GM18520 (cell line): ENCODE data around the gene MPP3.
"Not testable (repeated sequence)": the region's sequence is repeated elsewhere in the genome, so short reads cannot be mapped to it uniquely, and the experiment has no call there.

ENCODE experiments used
- ATAC-seq: cut with Tn5 transposase; IDR thresholded peaks from one replicate; pipeline ENCODE4 v1.9.1; 2021; ENCODE audit not compliant: unreplicated experiment

The MPP3 gene, protein sequence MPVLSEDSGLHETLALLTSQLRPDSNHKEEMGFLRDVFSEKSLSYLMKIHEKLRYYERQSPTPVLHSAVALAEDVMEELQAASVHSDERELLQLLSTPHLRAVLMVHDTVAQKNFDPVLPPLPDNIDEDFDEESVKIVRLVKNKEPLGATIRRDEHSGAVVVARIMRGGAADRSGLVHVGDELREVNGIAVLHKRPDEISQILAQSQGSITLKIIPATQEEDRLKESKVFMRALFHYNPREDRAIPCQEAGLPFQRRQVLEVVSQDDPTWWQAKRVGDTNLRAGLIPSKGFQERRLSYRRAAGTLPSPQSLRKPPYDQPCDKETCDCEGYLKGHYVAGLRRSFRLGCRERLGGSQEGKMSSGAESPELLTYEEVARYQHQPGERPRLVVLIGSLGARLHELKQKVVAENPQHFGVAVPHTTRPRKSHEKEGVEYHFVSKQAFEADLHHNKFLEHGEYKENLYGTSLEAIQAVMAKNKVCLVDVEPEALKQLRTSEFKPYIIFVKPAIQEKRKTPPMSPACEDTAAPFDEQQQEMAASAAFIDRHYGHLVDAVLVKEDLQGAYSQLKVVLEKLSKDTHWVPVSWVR

GRCh38 chr17:43832976-43833829 is at the start of gene MPP3:
MPP3 (minus strand) TSS chr17:43833146; CDS start chr17:43831906, 1,240 bp downstream.
- ATAC-seq, result no peak

GRCh38 chr17:43881758-43882505 is 49.0 kb upstream of the MPP3 start:
- ATAC-seq, result no peak

DNA sequence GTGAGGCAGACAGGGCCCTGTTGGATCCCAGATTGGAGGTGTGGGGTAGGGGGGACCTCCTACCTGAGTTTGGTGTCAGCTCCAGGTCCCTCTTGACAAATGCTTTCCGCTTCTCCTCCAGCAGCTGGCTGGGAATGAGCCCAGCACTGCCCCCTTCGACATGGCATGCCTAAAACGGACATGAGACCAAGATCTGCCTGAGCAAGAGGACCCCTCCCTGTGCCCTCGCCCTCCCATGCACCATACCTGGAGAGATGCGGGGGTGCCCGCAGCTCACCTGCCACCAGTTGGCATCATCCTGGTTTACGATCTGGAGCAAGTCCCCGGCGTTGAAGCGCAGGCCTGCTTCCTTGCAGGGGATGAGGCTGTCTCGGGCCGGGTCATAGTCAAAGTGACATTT is 48.2 kb upstream of the MPP3 start:
- ATAC-seq, result no peak

- no peak for ATAC-seq
Observed at GRCh38 chr17:43880420-43880991, 47.6 kb upstream of the MPP3 start.

DNA sequence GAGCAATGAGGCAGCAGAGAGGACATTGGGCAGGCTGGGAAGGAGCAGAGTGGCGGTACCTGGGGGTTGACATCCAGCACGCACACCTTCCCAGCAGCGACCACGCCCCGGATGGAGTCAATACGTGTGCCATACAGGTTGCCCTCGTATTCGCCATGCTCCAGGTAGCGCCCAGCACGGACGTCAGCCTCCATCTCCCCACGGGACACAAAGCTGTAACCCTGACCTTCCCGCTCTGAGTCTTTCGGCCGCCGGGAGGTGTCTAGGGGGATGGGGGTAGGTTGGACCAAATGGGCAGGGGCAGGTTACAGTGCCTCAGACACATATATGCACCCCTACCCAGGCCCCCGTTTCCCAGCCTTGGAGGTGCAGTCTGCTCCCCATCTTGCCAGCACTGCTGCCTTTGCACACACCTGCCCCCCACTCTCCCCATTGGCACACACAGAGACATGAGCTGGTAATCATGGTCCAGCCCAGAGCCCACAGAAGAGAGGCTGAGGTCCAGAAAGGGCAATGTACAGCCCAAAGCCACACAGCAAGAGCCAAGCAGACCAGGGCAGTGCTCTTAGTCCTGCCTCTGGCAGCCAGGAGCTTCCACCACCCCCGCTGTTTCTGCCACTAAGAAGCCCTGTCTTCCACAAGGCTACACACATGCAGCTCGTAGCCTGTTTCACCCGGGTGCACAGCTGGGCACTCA is 46.9 kb upstream of the MPP3 start:
- no peak for ATAC-seq

DNA sequence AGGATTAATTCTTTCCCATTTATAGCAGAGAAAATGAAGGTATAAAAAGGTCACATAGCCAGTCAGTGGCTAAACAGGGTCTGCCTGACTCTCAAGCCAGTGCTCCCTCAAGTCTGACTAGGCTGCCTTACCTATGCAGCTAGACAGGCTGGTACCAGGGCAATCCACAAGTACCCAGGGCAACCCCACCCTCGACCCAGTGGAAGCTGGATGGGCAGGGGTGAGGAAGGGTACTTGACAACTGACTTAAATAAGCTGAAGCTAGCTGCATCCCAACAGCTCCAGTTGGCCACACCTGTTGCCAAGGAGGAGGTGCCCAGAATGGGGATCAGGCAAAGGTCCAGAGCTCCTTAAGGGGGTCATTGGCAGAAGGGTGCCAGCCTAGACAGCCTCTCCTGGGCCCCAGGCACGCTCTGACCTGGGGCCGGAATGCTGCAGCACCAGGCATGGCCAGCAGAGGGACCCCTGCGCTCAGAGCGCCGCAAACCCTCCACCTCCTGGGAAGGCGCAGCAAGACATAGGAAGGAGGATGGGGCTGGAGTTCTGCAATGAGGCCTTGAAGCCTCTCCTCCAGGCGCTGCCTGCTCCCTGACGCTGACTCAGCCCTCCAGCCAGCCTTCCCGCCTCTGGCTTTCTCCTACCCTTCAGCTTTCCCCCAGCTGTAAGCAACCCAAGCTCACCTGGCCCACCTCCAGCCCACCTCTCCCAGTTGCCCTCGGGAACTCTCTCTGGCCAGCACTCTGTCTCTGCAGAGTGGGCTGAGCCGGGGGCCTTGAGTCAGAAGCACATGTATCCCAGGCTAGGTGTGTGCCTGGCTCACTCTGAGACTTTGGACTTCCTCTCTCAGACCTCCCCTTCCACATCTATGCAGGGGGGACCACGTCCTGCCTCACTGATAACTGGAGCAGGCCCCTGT is 45.6 kb upstream of the MPP3 start:
- ATAC-seq, result no peak

GRCh38 chr17:43877451-43878155 is 44.7 kb upstream of the MPP3 start:
- ATAC-seq, result no peak

GRCh38 chr17:43877031-43877430 is 44.1 kb upstream of the MPP3 start:
- no peak for ATAC-seq

GRCh38 chr17:43875476-43876147 is 42.7 kb upstream of the MPP3 start:
- ATAC-seq, result no peak

GRCh38 chr17:43874293-43874692 is 41.3 kb upstream of the MPP3 start:
- no peak for ATAC-seq

DNA sequence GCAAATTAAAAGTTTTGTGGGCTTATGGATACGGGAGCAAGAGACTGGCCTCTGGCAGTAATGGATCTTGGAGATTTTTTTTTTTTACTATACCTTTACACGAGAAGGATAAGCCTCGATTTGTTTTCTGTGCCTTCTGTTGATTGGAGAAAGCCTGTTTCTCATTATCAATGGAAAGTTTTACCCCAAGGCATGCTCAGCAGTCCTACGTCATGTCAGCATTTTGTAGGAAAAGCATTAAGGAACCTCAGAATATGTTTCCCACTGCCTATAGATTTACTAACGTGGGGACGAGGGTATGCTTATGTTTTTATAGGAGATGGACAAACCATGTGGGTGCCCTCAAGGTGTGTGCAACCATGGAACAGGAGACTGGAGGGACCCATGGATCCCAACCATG is 40.9 kb upstream of the MPP3 start:
- no peak for ATAC-seq

GRCh38 chr17:43873091-43873490 is 40.1 kb upstream of the MPP3 start:
- ATAC-seq, result no peak

- ATAC-seq, result no peak
Observed at GRCh38 chr17:43871946-43872690, 39.2 kb upstream of the MPP3 start.

- ATAC-seq, result not testable (repeated sequence)
Observed at GRCh38 chr17:43869031-43869430, 36.1 kb upstream of the MPP3 start.

GRCh38 chr17:43868226-43868994 is 35.5 kb upstream of the MPP3 start:
- no peak for ATAC-seq
